HepG2 (cell line): ENCODE measurements around the gene TMEM219. TPM values are rescaled to one million over a fixed set of nuclear protein-coding genes. Genes with fewer than 3 reads are reported as not detected.
A peak's percentile ranks its signal among the peaks of the same experiment; 100 is the strongest.

Source experiments
- EEA1 ChIP-seq: sonication (generic); formaldehyde crosslinking; IDR thresholded peaks from 2 replicates; pipeline ENCODE4 v1.5.1; 2020; ENCODE audit warnings: mild to moderate bottlenecking, missing genetic modification reagents, borderline replicate concordance
- FOXC1 ChIP-seq: sonication (generic); formaldehyde crosslinking; IDR thresholded peaks from 2 replicates; pipeline ENCODE4 v1.8.0; 2022; ENCODE audit warnings: mild to moderate bottlenecking, missing genetic modification reagents, borderline replicate concordance
- GMEB1 ChIP-seq: sonication (generic); formaldehyde crosslinking; IDR thresholded peaks from 2 replicates; pipeline ENCODE4 v1.5.1; 2020; ENCODE audit warnings: missing genetic modification reagents, mild to moderate bottlenecking, borderline replicate concordance
- HMGXB4 ChIP-seq, 2 experiments: sonication (generic) in 1 of 2; formaldehyde crosslinking in 1 of 2; IDR thresholded peaks; 2 replicates each; pipeline versions ENCODE4 v1.4.0 to v1.6.1; 2018 to 2020; ENCODE audit warnings: missing genetic modification reagents in 2 of 2, borderline replicate concordance in 1 of 2, low read depth in 1 of 2, mild to moderate bottlenecking in 1 of 2, missing biosample characterization in 1 of 2
- MAZ ChIP-seq, 2 experiments: sonication (generic) in 1 of 2; formaldehyde crosslinking in 1 of 2; IDR thresholded peaks; 2 replicates each; pipeline versions ENCODE4 v1.5.0 to v1.6.1; 2012 to 2020; ENCODE audit warnings: low read depth in 2 of 2, mild to moderate bottlenecking in 2 of 2, borderline replicate concordance in 1 of 2, improper control_type of control experiment in 1 of 2, low read length in 1 of 2, missing genetic modification reagents in 1 of 2, moderate library complexity in 1 of 2
- NFIC ChIP-seq: IDR thresholded peaks from 2 replicates; pipeline ENCODE4 v1.6.1; 2012; ENCODE audit warnings: mild to moderate bottlenecking, low read length, inconsistent platforms
- RXRB ChIP-seq: IDR thresholded peaks from 2 replicates; pipeline ENCODE4 v1.6.1; 2016; ENCODE audit warnings: borderline replicate concordance, missing genetic modification reagents, missing compliant biosample characterization
- SNAPC5 ChIP-seq: sonication (generic); formaldehyde crosslinking; IDR thresholded peaks from 2 replicates; pipeline ENCODE4 v1.8.1; 2023; ENCODE audit warnings: mild to moderate bottlenecking, missing genetic modification reagents, borderline replicate concordance
- TSC22D2 ChIP-seq: sonication (generic); formaldehyde crosslinking; IDR thresholded peaks from 2 replicates; pipeline ENCODE4 v1.5.1; 2020; ENCODE audit warnings: missing genetic modification reagents, mild to moderate bottlenecking, borderline replicate concordance
- ZBTB42 ChIP-seq: sonication (generic); formaldehyde crosslinking; IDR thresholded peaks from 2 replicates; pipeline ENCODE4 v1.5.0; 2020; ENCODE audit warnings: mild to moderate bottlenecking, missing genetic modification reagents
- ZNF44 ChIP-seq: sonication (generic); formaldehyde crosslinking; IDR thresholded peaks from 2 replicates; pipeline ENCODE4 v1.5.1; 2020; ENCODE audit warnings: mild to moderate bottlenecking, missing genetic modification reagents
- ZNF747 ChIP-seq: sonication (generic); formaldehyde crosslinking; IDR thresholded peaks from 2 replicates; pipeline ENCODE4 v1.8.1; 2023; ENCODE audit warnings: missing genetic modification reagents, mild to moderate bottlenecking, borderline replicate concordance
- polyA plus RNA-seq, 8 experiments: library from polyadenylated mRNA; depleted of rRNA in 3 of 8; stranded (reverse) in 7 of 8; unstranded in 1 of 8; fragments of >200 nt; fragmentation: Illumina TruSeq in 4 of 8; extraction: Trizol in 4 of 8; gene quantifications; 2 replicates each; pipeline versions ENCODE4 v1.2.1 to v1.2.3, GENCODE V29; 2011 to 2016; ENCODE audit warnings: low read depth in 4 of 8, missing spikeins in 1 of 8, mixed read lengths in 1 of 8; ENCODE audit not compliant: insufficient read depth in 1 of 8
- total RNA-seq, 5 experiments: library from RNA; depleted of rRNA; stranded (reverse); fragments of >200 nt; fragmentation: Illumina TruSeq; extraction: Trizol; gene quantifications; 2 replicates each; pipeline ENCODE4 v1.2.3, GENCODE V29; 2016; ENCODE audit warnings: low read depth in 1 of 5

The TMEM219 gene
- total and polyA plus RNA-seq, 2 of the 13 experiments (the other 11 are each of a cell fraction or from before 2014, with no cell fraction given), result 105 to 115 TPM

- TF ChIP-seq ZNF44 (CRISPR knock-in tag), result peak; percentile 95; the same call in 1 of the 2 replicates
- TF ChIP-seq MAZ (IDR thresholded peaks at IDR 0.05; ENCODE audit: borderline replicate concordance, low read depth, low read length), result no peak
- no peak for TF ChIP-seq MAZ (CRISPR knock-in tag; IDR thresholded peaks at IDR 0.05; ENCODE audit: low read depth)
- TF ChIP-seq ZNF747 (CRISPR knock-in tag), result 0 out of 2 replicates have a peak, but pooled peaks have one; percentile 10
- peak; percentile 10; the same call in 1 of the 2 replicates for TF ChIP-seq GMEB1 (CRISPR knock-in tag)
- 0 out of 4 replicates have a peak, but pooled peaks of 1 of the 2 experiments have one; percentile 34 for TF ChIP-seq HMGXB4 (CRISPR knock-in tag; IDR thresholded peaks at IDR 0.05; ENCODE audit: borderline replicate concordance in 1 of 2, low read depth in 1 of 2)
- no peak for TF ChIP-seq TSC22D2 (CRISPR knock-in tag)
- 0 out of 2 replicates have a peak, but pooled peaks have one; percentile 11 for TF ChIP-seq ZBTB42
- no peak for TF ChIP-seq NFIC
- 0 out of 2 replicates have a peak, but pooled peaks have one; percentile 11 for TF ChIP-seq FOXC1 (CRISPR knock-in tag)
- TF ChIP-seq RXRB (CRISPR knock-in tag), result no peak
- TF ChIP-seq EEA1 (CRISPR knock-in tag), result no peak
- no peak for TF ChIP-seq SNAPC5 (CRISPR knock-in tag)
Observed at GRCh38 chr16:29926711-29927052, 35.2 kb upstream of the TMEM219 start (continued).
